GM04503 (cell line): ENCODE measurements around the gene SNRNP40.
"Not testable (repeated sequence)": the region's sequence is repeated elsewhere in the genome, so short reads cannot be mapped to it uniquely, and the experiment has no call there.

ENCODE experiments used
- DNase-seq: peaks from one replicate; pipeline ENCODE4 v3.0.0-alpha.2; 2012; ENCODE audit warnings: low read depth

Gene SNRNP40

GRCh38 chr1:31296486-31297276 lies at the start of gene SNRNP40, which contains the start of gene ZCCHC17:
SNRNP40 (minus strand) TSS chr1:31296788; CDS start chr1:31296751, 37 bp downstream.
ZCCHC17 (plus strand) TSS chr1:31297032; CDS start chr1:31310099, 13,067 bp downstream.
- peak; percentile 99 for DNase-seq

GRCh38 chr1:31345635-31346034 lies 49.0 kb upstream of the SNRNP40 start:
- no peak for DNase-seq

DNA sequence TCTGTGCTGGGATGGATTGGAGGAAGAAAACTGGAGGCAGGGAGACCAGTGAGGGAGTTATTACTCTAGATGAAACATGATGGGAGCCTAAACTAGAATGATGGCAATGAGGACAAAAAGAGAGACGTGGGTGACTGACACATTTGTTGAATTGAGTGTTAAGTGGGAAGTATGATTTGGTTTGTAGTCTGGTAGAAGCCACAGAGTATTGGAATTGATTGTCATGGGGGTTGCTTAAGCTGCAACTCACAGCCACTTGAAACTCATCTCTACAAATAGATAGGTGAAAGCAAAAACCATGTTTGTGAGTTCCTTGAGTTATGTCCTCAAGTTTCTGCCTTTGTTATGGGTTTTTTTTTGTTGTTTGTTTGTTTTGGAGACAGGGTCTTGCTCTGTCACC lies 47.9 kb upstream of the SNRNP40 start:
- no peak for DNase-seq

- no peak for DNase-seq
Measured at GRCh38 chr1:31336687-31337467, 40.3 kb upstream of the SNRNP40 start.

DNA sequence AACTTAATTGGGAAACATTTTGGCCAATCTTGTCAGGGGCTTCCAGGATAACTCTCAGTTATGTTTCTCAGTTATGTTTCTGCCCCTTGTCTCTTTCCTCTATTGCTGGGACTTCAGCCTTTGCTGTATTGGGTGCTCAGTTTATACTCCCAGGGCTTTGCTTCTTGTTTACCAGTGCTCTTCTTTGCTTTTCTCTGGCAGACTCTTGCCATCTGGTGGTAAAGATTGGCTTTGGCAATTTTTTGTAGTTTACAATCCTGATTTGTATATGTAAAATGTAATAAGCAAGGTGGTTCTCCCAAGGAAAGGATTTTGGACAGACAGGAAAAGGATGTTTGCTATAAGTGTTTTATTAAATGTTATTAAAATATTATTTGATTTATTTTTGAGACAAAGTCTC lies 38.4 kb upstream of the SNRNP40 start:
- peak; percentile 8 for DNase-seq

DNA sequence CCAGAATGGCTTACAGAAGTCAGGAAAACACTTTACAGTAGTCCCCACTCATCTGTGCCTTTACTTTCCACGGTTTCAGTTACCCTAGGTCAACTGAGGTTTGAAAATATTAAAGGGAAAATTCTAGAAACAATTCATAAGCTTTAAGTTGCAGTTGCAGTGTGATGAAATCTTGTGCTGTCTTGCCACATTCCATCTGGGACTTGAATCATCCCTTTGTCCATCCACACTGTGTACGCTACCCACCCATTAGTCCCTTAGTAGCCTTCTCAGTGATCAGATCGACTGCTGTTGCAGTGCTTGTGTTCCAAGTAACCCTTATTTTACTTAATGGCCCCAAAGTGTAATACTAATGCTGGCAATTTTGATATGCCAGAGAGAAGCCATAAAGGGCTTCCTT lies 30.8 kb upstream of the SNRNP40 start:
- DNase-seq, result no peak

GRCh38 chr1:31326461-31326860 lies 29.9 kb upstream of the SNRNP40 start:
- no peak for DNase-seq

DNA sequence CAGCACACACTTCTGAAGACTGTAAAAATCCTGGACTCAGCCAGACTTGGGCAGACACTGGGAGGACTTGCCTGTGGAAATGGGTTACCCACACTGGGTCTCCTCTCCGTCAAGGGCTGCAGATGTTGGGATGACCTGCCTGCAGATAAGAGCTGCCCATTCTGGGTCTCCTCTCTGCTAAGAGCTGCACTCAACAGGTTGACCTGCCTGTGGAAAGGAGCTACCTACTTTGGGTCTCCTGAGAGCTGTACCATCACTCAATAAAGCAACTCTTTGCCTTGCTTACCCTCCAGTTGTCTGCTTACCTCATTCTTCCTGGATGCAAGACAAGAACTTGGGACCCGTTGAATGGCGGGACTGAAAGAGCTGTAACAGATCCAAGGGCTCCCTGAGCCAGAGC lies 28.4 kb upstream of the SNRNP40 start:
- DNase-seq, result no peak

DNA sequence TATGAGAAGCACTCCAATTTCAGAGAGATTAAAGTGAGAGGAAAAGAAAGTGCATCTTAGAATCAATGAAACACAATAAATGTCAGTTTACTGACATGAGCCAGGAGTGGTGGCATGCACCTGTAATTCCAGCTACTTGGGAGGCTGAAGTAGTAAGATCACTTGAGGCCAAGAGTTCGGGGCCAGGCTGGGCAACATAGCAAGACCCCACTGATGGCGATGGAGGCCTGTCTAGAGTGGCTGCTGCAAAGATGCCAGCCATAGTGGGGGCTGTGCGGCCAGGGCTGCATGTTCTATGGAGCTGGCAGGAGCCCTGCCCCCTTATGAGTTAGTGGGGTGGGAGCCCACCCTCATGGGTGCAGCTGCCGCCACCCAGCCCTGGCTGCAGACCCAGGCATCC lies 27.5 kb upstream of the SNRNP40 start:
- no peak for DNase-seq

DNA sequence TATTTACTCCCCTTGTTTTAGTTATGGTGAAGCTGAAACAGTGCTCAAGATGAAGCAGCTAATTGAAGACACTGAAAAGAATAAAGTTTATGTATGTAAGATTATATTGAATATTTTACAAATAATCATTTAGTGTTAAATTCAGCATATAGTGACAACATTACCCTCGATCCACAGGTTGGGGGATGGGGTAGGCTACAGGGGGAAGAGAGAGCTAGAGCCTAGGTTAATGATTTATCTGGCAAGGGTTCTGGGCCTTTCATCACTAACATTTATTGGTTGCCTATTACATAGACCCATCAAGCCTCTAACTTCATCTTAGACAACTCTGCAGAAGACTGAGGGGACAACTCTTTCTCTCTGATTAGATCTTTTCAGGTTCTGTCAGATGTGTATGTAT lies 21.6 kb upstream of the SNRNP40 start:
- DNase-seq, result no peak

- DNase-seq, result no peak
Measured at GRCh38 chr1:31315902-31316301, 19.3 kb upstream of the SNRNP40 start.

DNA sequence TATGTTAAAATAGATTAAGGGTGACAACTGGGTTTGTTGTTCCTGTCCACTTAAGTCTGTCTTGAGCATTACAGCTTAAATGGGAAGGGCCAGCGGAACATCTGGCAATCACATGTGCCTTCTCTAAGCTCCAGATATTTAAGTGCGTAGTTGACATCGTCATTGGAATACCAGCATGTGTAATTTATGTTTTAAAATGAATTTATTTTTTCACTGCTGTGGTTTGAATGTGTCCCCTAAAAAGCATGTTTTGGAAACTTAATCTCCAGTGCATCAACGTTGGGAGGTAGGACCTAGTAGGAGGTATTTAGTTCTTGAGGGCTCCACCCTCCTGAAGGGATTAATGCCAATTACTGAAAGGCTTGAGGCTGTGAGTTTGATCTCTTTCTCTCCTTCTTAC lies 13.6 kb upstream of the SNRNP40 start:
- no peak for DNase-seq

DNA sequence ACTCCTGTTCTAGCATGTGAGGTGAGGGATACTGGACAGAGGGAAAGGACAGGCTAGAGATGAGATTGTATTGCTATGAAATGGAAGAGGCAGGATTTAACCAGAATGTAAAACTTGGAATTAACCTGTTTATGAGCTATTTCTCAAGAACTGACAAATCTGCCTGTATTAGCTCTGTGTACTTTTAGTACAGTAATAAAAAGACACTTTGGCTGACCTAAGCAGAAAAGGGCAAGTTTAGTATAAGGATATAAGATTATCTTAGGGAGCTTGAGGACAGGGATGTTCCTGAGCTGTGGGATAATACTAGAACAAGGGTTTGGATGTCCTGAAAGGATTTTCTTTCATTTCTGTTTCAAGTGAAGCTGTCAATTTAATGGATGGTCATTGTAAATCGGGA lies 11.4 kb upstream of the SNRNP40 start:
- DNase-seq, result no peak

DNA sequence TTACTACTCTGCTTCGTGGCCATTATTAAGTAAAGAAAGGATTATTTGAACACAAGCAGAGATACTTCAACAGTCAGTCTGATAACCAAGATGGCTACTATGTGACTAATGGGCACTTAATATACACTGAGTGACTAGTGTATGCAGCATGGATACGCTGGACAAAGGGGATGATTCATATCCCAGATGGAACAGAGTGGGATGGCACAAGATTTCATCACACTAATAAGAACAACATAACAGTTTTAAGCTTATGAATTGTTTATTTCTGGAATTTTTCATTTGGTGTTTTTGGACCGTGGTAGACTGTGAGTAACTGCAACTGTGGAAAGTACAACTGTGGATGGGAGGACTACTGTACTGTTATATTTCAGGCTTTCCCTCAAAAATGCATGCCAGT lies 9.7 kb upstream of the SNRNP40 start:
- DNase-seq, result peak; percentile 82

DNA sequence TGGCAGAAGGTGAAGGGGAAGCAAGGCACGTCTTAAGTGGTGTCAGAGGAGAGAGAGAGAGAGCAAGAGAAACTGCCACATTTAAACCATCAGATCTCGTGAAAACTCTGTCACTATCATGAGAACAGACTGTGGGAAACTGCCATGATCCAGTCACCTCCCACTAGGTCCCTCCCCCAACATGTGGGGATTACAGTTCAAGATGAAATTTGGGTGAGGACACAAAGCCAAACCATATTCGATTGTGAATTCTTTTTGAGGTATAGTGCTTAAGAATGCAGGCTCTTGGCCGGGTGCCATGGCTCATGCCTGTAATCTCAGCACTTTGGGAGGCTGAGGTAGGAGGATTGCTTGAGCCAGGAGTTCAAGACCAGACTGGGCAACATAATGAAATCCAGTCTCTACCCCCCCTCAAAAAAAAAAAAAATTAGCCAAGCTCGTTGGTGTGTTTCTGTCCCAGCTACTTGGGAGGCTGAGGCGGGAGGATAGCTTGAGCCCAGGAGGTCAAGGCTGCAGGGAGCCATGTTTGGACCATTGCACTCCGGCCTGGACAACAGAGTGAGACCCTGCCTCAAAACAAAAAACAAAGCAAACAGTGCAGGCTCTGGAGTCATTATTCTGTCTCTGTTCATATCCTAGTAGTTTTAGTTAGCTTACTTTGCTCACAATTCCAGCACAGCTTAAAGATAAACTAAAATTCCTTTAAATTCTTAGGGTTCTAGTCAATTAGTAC lies 6.3 kb upstream of the SNRNP40 start:
- DNase-seq, result no peak

DNA sequence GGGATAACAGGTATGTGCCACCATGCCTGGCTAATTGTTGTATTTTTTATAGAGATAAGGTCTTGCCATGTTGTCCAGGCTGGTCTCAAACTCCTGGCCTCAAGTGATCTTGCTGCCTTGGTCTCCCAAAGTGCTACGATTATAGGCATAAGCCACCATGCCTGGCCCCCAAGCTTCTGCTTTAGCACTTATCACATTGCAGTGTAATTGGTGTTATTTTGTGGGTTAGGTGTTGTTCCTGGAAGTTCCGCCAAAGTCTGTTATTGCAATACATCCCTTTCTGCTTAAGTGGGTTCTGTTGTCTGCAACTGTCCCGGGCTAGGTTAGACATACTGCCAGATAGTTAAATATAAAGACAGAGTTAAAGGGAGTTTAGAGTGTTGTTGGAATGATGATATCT lies 3.6 kb upstream of the SNRNP40 start:
- DNase-seq, result no peak

GRCh38 chr1:31299365-31299764 lies 2.8 kb upstream of the SNRNP40 start:
- no peak for DNase-seq

DNA sequence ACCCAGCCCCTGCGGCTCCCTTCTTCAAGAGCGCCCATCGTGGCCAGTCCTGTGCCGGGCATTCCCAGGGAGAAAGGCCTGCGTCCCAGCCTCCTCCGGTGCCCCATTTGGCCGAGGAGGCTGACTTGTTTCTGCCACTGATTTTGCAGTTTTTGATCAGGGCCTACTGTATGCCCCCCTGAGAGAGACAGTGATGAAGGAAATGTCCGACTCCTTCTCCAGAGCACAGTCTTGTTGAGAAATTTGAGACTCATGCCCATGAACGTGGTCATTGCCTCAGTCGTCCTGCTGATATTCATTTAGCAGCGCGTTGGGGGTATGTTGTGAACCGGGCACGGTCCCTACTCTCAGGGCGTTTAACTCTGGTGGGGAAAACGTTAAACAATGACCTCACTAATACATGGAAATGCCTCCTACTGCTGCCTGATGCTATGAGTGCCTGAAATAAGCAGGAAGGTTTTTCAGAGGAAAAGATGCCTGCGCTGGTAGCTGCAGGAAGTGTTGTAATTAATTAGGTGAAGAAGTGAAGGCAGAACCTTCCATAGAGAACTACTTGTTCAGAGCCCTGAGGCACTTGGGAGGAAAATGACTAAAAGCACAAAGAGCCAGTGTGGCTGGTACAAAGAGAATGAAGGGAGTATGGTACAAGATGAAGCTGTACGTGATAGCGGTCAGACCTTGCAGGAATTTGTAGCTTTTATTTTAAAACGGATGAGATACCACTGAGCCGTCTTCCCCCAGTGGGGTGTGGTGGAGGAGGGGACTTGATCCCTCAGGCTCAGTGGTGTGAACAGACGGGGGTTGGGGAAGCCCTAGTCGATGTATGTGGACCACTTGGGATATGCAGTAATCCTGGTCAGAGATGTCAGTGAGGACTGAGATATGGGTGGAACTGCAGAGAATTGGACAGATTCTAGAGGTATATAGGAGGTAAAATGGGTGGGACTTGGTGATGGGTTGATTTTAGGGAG lies 974 bp upstream of the SNRNP40 start:
- DNase-seq, result no peak

DNA sequence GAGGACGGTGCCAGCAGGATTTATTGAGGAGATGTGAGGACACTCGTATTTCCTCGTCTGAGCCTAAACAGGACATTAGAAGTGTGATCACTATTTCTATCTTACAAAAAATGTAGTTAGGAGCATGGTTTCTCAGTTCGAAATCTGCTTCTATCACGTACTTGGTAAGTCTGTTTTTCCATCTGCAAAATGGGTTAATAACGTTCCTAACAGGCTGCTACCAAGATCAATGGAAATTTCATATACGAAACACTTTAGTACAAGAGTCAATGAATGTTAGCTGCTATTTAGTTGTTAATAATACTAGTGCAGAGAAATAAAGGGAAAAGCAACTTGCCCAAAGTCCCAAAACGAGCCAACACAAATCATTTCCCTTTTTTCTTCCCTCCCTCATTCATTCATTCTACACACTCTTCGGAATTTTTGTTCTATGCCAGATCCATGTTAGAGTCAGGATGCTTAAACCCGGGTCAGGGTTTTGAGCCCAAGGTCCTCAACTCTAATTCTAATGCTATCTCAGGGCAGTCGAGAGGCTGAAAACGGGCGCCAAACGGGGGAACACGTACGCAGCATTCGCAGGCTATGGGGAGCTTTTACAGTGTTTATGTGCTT lies 608 bp downstream of the SNRNP40 start:
- no peak for DNase-seq

- DNase-seq, result no peak
Measured at GRCh38 chr1:31289021-31289420, 7.6 kb downstream of the SNRNP40 start.

- not testable (repeated sequence) for DNase-seq
Measured at GRCh38 chr1:31287791-31288190, 8.8 kb downstream of the SNRNP40 start.
